Muscle of back (tissue), 11 donors: ENCODE measurements around the gene GBF1. TPM values are rescaled to one million over a fixed set of nuclear protein-coding genes. Genes with fewer than 3 reads are reported as not detected.

Experiments
- DNase-seq, 3 donors: peaks; one replicate each; pipeline versions ENCODE4 v3.0.0 to v3.0.0-alpha.2; 2013
- polyA plus RNA-seq, 10 donors: library from polyadenylated mRNA; unstranded; fragments of 120-200 nt; gene quantifications; one replicate each; pipeline ENCODE4 v1.2.1, GENCODE V29; 2013; ENCODE audit not compliant: insufficient read length in 10 of 10

The GBF1 gene
- polyA plus RNA-seq, 10 donors: 41.2 to 56.6 (median 51.1) TPM

- DNase-seq: no peak
Measured at GRCh38 chr10:102405108-102405571, 159.8 kb downstream of the GBF1 start.

GRCh38 chr10:102405632-102406031, 160.3 kb downstream of the GBF1 start:
- DNase-seq: no peak

- no peak for DNase-seq
Measured at GRCh38 chr10:102406815-102407214, 161.5 kb downstream of the GBF1 start.

- DNase-seq: no peak
Measured at GRCh38 chr10:102407425-102408130, 162.2 kb downstream of the GBF1 start.

GRCh38 chr10:102408131-102408727, 162.9 kb downstream of the GBF1 start:
- no peak for DNase-seq

- peak; percentile 32 to 88 (median 69) for DNase-seq
Measured at GRCh38 chr10:102408728-102409603, 163.6 kb downstream of the GBF1 start.

- DNase-seq: no peak
Measured at GRCh38 chr10:102409604-102410428, 164.5 kb downstream of the GBF1 start.

- peak in 2 of 3 donors; percentile 76 to 90 for DNase-seq
Measured at GRCh38 chr10:102410429-102411073, 165.2 kb downstream of the GBF1 start.

GRCh38 chr10:102411341-102412255, 166.3 kb downstream of the GBF1 start:
- no peak for DNase-seq

- no peak for DNase-seq
Measured at GRCh38 chr10:102412293-102412692, 167.0 kb downstream of the GBF1 start.

- DNase-seq: no peak
Measured at GRCh38 chr10:102413053-102413705, 167.8 kb downstream of the GBF1 start.

- DNase-seq: no peak
Measured at GRCh38 chr10:102413806-102414561, 168.7 kb downstream of the GBF1 start.

- no peak for DNase-seq
Measured at GRCh38 chr10:102414749-102415148, 169.4 kb downstream of the GBF1 start.

GRCh38 chr10:102416283-102416682, 171.0 kb downstream of the GBF1 start:
- no peak for DNase-seq

GRCh38 chr10:102416695-102417094, 171.4 kb downstream of the GBF1 start:
- DNase-seq: no peak

- no peak for DNase-seq
Measured at GRCh38 chr10:102418622-102419268, 173.4 kb downstream of the GBF1 start, which contains the start of gene PSD. Gene PSD (minus strand): TSS chr10:102418785. CDS start chr10:102417038, 1,747 bp downstream.

GRCh38 chr10:102419269-102420180, 174.2 kb downstream of the GBF1 start:
- DNase-seq: peak in 2 of 3 donors; percentile 74 to 77
